NCI-H187 (cell line): ENCODE measurements around the gene COQ5.
"Not testable (repeated sequence)": the region's sequence is repeated elsewhere in the genome, so short reads cannot be mapped to it uniquely, and the experiment has no call there.

Experiments used
- DNase-seq, 2 experiments: peaks; one replicate each; lab custom pipeline; 2025; lab: John Stamatoyannopoulos, UW

COQ5 gene

GRCh38 chr12:120529641-120530417, 871 bp upstream of the COQ5 start:
- peak; percentile 64 to 72 for DNase-seq

- DNase-seq, result no peak
Measured at GRCh38 chr12:120522568-120522967, 6.4 kb downstream of the COQ5 start.

GRCh38 chr12:120519324-120519723, 9.6 kb downstream of the COQ5 start:
- not testable (repeated sequence) for DNase-seq

- no peak for DNase-seq
Measured at GRCh38 chr12:120515496-120515895, 13.5 kb downstream of the COQ5 start.

DNA sequence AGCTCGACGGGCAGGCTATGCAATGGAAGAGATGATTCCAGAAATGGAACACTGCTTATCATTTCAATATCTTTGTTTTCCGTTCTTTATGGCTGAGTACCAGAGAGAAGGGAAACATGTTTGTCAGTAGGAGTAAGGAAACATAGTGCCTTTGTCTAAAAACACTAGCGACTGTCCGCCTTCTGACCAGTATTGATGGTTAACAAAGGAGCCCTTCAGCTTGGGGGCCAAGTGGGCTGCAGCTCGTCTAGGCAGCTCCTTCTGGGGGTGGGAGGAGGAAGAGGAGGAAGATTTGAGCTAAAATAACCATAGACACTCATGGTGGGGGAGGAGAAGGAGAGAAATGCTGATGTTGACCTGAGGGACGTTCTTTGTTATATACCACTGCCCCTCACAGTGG, 15.0 kb downstream of the COQ5 start:
- no peak for DNase-seq

- DNase-seq, result no peak
Measured at GRCh38 chr12:120508537-120508936, 20.4 kb downstream of the COQ5 start.

DNA sequence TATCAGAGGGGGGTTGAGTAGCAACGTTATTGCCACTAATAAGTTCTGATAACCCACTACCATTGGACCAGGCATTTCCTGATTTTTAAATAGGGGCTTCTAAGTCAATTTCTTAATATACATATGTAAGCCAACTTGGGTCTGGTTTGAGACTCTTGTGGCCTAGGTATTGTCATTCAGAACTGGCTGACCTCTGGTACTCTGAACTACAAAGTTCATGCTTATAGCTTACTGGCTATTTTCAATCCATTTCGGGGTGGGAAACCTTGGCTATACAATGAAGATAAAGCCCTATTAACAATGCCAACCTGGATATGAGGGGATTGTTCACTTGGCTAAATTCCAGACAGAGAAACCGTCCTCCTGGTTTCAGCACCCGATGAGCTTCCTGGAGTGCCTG, 24.4 kb downstream of the COQ5 start:
- no peak for DNase-seq

GRCh38 chr12:120500581-120500980, 28.4 kb downstream of the COQ5 start:
- no peak for DNase-seq

- DNase-seq, result no peak
Measured at GRCh38 chr12:120498870-120499515, 30.0 kb downstream of the COQ5 start.

DNA sequence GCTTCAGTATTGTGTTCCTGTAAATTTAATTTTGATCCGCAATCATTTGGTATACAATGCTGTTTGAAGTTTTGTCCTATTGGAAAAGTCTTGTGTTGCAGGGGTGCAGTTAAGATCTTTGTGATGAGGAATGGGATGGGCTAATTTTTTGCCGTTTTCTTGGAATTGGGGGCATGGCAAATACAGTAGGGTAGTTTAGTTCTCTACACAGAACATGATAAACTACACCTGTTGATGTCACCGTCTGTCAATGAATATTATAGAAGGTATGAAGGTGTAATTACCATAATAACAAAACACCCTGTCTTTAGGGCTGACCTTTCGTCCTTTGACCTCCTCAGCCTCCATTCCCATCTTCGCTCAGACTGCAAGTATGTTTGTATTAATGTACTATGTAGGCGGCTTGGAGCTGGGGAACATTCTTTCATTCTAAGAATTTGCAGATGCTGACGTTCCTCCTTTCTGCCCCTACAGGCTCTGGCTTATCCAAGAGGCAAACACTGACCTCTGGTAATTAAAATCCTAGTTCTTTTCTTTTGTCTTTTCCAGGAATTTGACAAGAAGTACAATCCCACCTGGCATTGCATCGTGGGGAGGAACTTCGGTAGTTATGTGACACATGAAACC, 31.3 kb downstream of the COQ5 start:
- no peak for DNase-seq

GRCh38 chr12:120496413-120497340, 32.3 kb downstream of the COQ5 start:
- no peak for DNase-seq

DNA sequence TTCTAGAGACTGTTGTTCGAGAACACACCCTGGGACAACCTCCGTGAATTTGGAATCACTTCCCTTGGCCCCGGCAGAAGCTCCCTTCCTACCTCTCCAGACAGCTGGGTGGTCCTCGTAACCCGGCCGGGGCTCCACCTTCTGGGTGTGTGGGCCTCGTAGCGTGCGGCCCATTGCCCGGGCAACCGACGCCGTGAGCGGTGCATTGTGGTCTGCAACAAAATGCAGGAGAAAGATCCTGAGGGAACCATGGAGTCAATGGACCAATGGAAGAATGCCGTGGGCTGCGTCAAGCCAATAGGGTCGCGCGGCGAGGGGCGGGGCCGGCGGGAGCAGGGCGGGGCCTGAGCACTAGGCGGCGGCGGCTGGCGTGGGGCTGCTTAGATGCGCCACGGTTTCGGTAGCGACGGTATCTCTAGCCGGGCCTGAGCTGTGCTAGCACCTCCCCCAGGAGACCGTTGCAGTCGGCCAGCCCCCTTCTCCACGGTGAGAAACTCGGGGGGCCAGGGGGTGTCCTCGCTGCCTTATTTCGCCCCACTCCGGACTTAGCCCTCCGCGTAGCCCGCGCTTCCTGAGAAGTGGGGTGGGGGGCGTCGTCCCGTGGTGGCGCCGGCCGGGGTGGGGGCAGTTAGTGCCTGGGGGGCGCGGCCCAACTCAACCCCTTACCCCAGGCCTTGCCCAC, 33.1 kb downstream of the COQ5 start, which contains the start of gene DYNLL1:
Gene DYNLL1, plus strand, starts transcription at position 383 of the 682 bp plus-strand sequence. CDS start 309 bp downstream, outside the sequence.
- DNase-seq, result peak; percentile 86 to 98

DNA sequence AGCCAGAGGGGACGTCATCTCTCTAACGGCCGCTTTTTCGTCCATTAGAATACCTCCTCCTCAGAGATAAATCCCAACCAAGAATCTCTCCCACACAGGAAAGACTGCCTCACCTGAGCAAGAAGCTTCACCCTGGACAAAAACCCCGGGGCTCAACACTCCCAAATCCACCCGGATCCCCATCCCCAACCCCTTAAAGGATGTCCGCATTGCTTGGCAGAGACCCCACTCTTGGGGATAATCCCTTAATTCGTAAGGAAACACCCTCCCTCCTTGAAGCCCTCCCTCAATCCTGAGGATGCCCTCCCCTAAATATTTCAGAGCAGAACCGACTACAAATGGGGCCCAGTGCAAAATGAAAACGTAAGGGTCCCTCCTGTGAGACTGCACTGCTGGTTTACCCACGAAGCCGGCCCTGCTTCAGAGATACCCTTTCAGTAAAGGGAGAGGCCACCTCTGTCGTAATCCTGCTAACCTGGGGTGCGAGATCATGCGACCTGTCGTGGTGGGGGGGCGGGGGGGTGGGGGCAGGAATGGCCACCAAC, 33.7 kb downstream of the COQ5 start:
- DNase-seq, result no peak

GRCh38 chr12:120490833-120491512, 38.0 kb downstream of the COQ5 start:
- no peak for DNase-seq

GRCh38 chr12:120490325-120490724, 38.6 kb downstream of the COQ5 start:
- DNase-seq, result no peak

- DNase-seq, result no peak
Measured at GRCh38 chr12:120489018-120489417, 39.9 kb downstream of the COQ5 start.

DNA sequence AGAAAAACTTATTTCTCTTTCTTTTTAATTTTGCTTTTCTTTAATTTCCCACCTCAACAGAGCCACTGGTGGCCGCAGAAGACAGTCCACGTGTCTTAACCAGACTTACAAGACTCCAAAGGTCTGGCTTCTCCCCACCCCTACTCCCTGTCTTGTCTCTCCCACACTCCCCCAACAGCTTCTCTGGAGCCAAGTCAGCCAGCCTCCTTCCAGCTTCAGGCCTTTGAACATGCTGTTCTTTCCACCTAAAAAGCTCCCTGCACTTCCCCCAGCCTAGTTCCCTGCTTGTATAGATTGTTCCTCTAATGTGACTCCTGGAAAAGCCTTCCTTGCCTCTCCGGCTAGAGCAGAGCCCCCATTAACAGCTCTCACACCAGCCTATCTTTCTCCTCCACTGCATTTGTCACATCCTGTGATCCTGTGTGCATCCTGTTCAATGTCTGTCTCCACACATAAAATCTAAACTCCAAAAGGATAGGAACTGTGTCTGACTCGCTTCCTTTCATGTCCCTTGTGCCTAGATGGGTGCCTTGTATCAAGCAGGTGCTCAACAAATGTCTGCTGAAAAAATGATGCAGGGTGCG, 40.8 kb downstream of the COQ5 start:
- DNase-seq, result no peak

DNA sequence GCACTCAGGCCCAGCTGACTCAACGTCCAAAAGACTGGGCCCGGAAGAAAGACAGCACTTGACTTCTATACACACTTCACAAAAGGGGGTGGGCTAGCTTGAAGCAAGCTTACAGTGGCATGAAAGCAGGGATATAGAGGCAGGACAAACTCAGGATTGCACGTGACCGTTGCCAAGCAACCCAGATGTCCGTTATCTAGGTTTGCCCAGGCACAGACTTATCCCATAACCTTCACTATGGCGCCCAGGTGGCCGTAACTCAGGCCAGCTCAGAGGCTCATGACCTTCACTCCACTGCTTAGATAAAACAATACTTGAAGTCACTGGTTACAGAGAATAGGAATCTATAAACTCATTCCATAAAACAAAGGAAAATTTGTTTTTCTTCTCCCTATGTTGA, 41.4 kb downstream of the COQ5 start:
- DNase-seq, result not testable (repeated sequence)

- DNase-seq, result no peak
Measured at GRCh38 chr12:120485961-120486881, 42.7 kb downstream of the COQ5 start.
